H1 (cell line): ENCODE measurements around the gene HDDC3. TPM values are rescaled to one million over a fixed set of nuclear protein-coding genes. Genes with fewer than 3 reads are reported as not detected.

ENCODE experiments used
- CTCF ChIA-PET: fragments of 300-600 bp; sonication (Branson Sonifier 250); formaldehyde crosslinking; loops from one replicate; lab custom pipeline; 2021; ENCODE audit not compliant: partially characterized antibody; lab: Charles Lee
- POLR2A ChIA-PET: fragments of 300-600 bp; sonication (Branson Sonifier 250); formaldehyde crosslinking; loops from one replicate; lab custom pipeline; 2021; ENCODE audit warnings: inconsistent platforms; ENCODE audit not compliant: partially characterized antibody; lab: Charles Lee
- DNase-seq, 2 experiments: peaks; one replicate each; pipeline versions ENCODE4 v3.0.0 to v3.0.0-alpha.2; 2010 to 2022; ENCODE audit warnings: low spot score in 2 of 2, low read depth in 1 of 2, mixed read lengths in 1 of 2
- FAIRE-seq: peaks from 2 replicates; lab custom pipeline; 2011; peaks lifted over from hg19 to GRCh38; lab: Jason Lieb, UNC
- H2AFZ ChIP-seq: 2 replicates; pipeline ENCODE4 v1.8.1; 2012; ENCODE audit warnings: low read length, inconsistent platforms
- H2AK5ac ChIP-seq: 2 replicates; pipeline ENCODE4 v1.6.1; 2013; ENCODE audit warnings: low read depth, low read length
- H2BK120ac ChIP-seq: replicated peaks from 2 replicates; pipeline ENCODE3; 2013; ENCODE audit warnings: low read depth, low read length, inconsistent platforms
- H2BK12ac ChIP-seq: 2 replicates; pipeline ENCODE4 v1.6.1; 2013; ENCODE audit warnings: low read depth, low read length
- H2BK15ac ChIP-seq: 2 replicates; pipeline ENCODE4 v1.6.1; 2013; ENCODE audit warnings: low read length
- H2BK20ac ChIP-seq: 2 replicates; pipeline ENCODE4 v1.6.1; 2013; ENCODE audit warnings: low read length
- H2BK5ac ChIP-seq: 2 replicates; pipeline ENCODE4 v1.6.1; 2013; ENCODE audit warnings: low read depth, low read length
- H3K14ac ChIP-seq: 2 replicates; pipeline ENCODE4 v1.6.1; 2013; ENCODE audit warnings: inconsistent platforms; ENCODE audit not compliant: insufficient read length
- H3K18ac ChIP-seq: 2 replicates; pipeline ENCODE4 v1.6.1; 2013; ENCODE audit warnings: low read length; ENCODE audit errors: extremely low read depth
- H3K23ac ChIP-seq: 2 replicates; pipeline ENCODE4 v1.6.1; 2013; ENCODE audit warnings: inconsistent platforms; ENCODE audit not compliant: insufficient read length
- H3K23me2 ChIP-seq: 2 replicates; pipeline ENCODE4 v1.6.1; 2013; ENCODE audit warnings: low read depth, low read length
- H3K27ac ChIP-seq: 2 replicates; pipeline ENCODE4 v1.6.1; 2011; ENCODE audit warnings: low read depth, low read length, inconsistent platforms
- H3K27me3 ChIP-seq, 4 experiments: replicated peaks in 1 of 4; 1 replicate in 1 of 4; 2 replicates in 3 of 4; pipeline versions ENCODE4 v1.6.1 to v1.8.1; 2011 to 2013; ENCODE audit warnings: low read length in 3 of 4, mild to moderate bottlenecking in 3 of 4, inconsistent platforms in 2 of 4, mixed read lengths in 2 of 4, moderate library complexity in 1 of 4; ENCODE audit not compliant: control insufficient read depth in 3 of 4, insufficient read depth in 3 of 4; ENCODE audit errors: extremely low read depth in 1 of 4
- H3K36me3 ChIP-seq, 4 experiments: 2 replicates each; pipeline versions ENCODE4 v1.6.1 to v1.8.1; 2011 to 2013; ENCODE audit warnings: mild to moderate bottlenecking in 4 of 4, low read length in 3 of 4, moderate library complexity in 2 of 4, control low read depth in 1 of 4, inconsistent platforms in 1 of 4; ENCODE audit not compliant: insufficient read depth in 4 of 4, control insufficient read depth in 2 of 4
- H3K4ac ChIP-seq: replicated peaks from 2 replicates; pipeline ENCODE3; 2013; ENCODE audit warnings: low read length, low read depth, mixed read lengths, inconsistent platforms; ENCODE audit not compliant: insufficient read length
- H3K4me1 ChIP-seq, 4 experiments: replicated peaks in 1 of 4; 1 replicate in 1 of 4; 2 replicates in 3 of 4; pipeline versions ENCODE4 v1.6.1 to v1.8.1; 2011 to 2013; ENCODE audit warnings: low read length in 3 of 4, inconsistent platforms in 2 of 4, mixed read lengths in 1 of 4; ENCODE audit not compliant: insufficient read depth in 4 of 4, control insufficient read depth in 3 of 4
- H3K4me2 ChIP-seq, 2 experiments: 2 replicates each; pipeline versions ENCODE4 v1.6.1 to v1.8.1; 2011 to 2013; ENCODE audit warnings: low read depth in 2 of 2, low read length in 2 of 2, control low read depth in 1 of 2, inconsistent platforms in 1 of 2, mild to moderate bottlenecking in 1 of 2; ENCODE audit not compliant: insufficient read depth in 1 of 2
- H3K4me3 ChIP-seq, 4 experiments: fragments of 200-600, 300-600 bp in 1 of 4; sonication (generic), shearing (Covaris generic), sonication (Bioruptor Twin) in 1 of 4; 2 replicates each; pipeline versions ENCODE4 v1.5.1 to v1.8.1; 2011 to 2016; ENCODE audit warnings: low read length in 4 of 4, low read depth in 3 of 4, control low read depth in 2 of 4, inconsistent platforms in 2 of 4, mild to moderate bottlenecking in 2 of 4, mixed read lengths in 1 of 4, moderate library complexity in 1 of 4; ENCODE audit not compliant: insufficient read depth in 2 of 4; ENCODE audit errors: extremely low read depth in 1 of 4
- H3K56ac ChIP-seq: replicated peaks from 2 replicates; pipeline ENCODE3; 2013; ENCODE audit warnings: low read depth, mild to moderate bottlenecking, mixed read lengths, low read length, inconsistent platforms; ENCODE audit not compliant: insufficient read length
- H3K79me1 ChIP-seq: 2 replicates; pipeline ENCODE4 v1.6.1; 2013; ENCODE audit warnings: low read depth, low read length, control low read depth
- H3K79me2 ChIP-seq, 2 experiments: 2 replicates each; pipeline versions ENCODE4 v1.6.1 to v1.8.1; 2012 to 2013; ENCODE audit warnings: low read length in 2 of 2, mild to moderate bottlenecking in 2 of 2, inconsistent platforms in 1 of 2; ENCODE audit not compliant: insufficient read depth in 2 of 2, control insufficient read depth in 1 of 2
- H3K9ac ChIP-seq, 4 experiments: replicated peaks in 1 of 4; 1 replicate in 1 of 4; 2 replicates in 3 of 4; pipeline versions ENCODE4 v1.6.1 to v1.8.1; 2011 to 2013; ENCODE audit warnings: low read depth in 3 of 4, low read length in 3 of 4, control low read depth in 2 of 4, mild to moderate bottlenecking in 2 of 4, moderate library complexity in 2 of 4, inconsistent platforms in 1 of 4; ENCODE audit errors: extremely low read depth in 1 of 4
- H3K9me3 ChIP-seq, 2 experiments: 2 replicates each; pipeline versions ENCODE4 v1.6.1 to v1.8.1; 2012 to 2013; ENCODE audit warnings: mild to moderate bottlenecking in 2 of 2, moderate library complexity in 2 of 2, control low read depth in 1 of 2, inconsistent platforms in 1 of 2, low read depth in 1 of 2, low read length in 1 of 2, mixed read lengths in 1 of 2; ENCODE audit not compliant: insufficient read depth in 2 of 2
- H4K20me1 ChIP-seq, 2 experiments: replicated peaks in 1 of 2; 2 replicates each; pipeline versions ENCODE3 to v1.8.1; 2011 to 2013; ENCODE audit warnings: inconsistent platforms in 2 of 2, low read length in 2 of 2, mild to moderate bottlenecking in 1 of 2; ENCODE audit not compliant: insufficient read depth in 2 of 2, control insufficient read depth in 1 of 2
- H4K5ac ChIP-seq: 2 replicates; pipeline ENCODE4 v1.6.1; 2013; ENCODE audit warnings: low read length, low read depth, mixed read lengths, inconsistent platforms; ENCODE audit not compliant: insufficient read length
- H4K8ac ChIP-seq: 2 replicates; pipeline ENCODE4 v1.8.0; 2013; ENCODE audit warnings: mild to moderate bottlenecking, moderate library complexity, low read length, inconsistent platforms; ENCODE audit not compliant: insufficient read depth; ENCODE audit errors: extremely low read depth
- H4K91ac ChIP-seq: replicated peaks from 2 replicates; pipeline ENCODE3; 2013; ENCODE audit warnings: low read length, mixed read lengths, inconsistent platforms; ENCODE audit not compliant: insufficient read length
- NRF1 ChIP-seq: IDR thresholded peaks from 2 replicates; pipeline ENCODE4 v1.6.1; 2011; ENCODE audit warnings: mild to moderate bottlenecking, low read depth, low read length, improper control_type of control experiment
- POLR2AphosphoS5 ChIP-seq: IDR thresholded peaks from 2 replicates; pipeline ENCODE4 v1.6.1; 2011; ENCODE audit warnings: low read depth, low read length
- RNF2 ChIP-seq: fragments of 200-900, 300-1000 bp; sonication (generic); IDR thresholded peaks from 2 replicates; pipeline ENCODE4 v1.7.1; 2016; ENCODE audit warnings: borderline replicate concordance, low read depth, mild to moderate bottlenecking, antibody characterized with exemption, low read length; ENCODE audit not compliant: poor library complexity, severe bottlenecking; ENCODE audit errors: missing control alignments
- WGBS, 2 experiments: shearing (Covaris generic) in 1 of 2; methylation state at CpG; one replicate each; pipeline versions ENCODE4 v1.1.6 to v1.1.7; 2013 to 2015; ENCODE audit warnings: low lambda C conversion rate in 2 of 2, mixed read lengths in 2 of 2, inconsistent platforms in 1 of 2, low coverage in 1 of 2, missing lambda C conversion rate in 1 of 2; ENCODE audit not compliant: insufficient replicate concordance in 2 of 2, insufficient coverage in 1 of 2, insufficient read length in 1 of 2; ENCODE audit errors: extremely low coverage in 1 of 2, missing lambda C conversion rate in 1 of 2; 5-methylcytosine and 5-hydroxymethylcytosine counted together
- polyA plus RNA-seq, 7 experiments: library from polyadenylated mRNA; depleted of rRNA in 3 of 7; stranded (reverse) in 5 of 7; unstranded in 2 of 7; fragments of >200 nt in 5 of 7; fragments of 200-250 nt in 2 of 7; gene quantifications; 1 replicate in 5 of 7; 2 replicates in 1 of 7; 4 replicates in 1 of 7; pipeline versions ENCODE4 v1.2.1 to v1.2.3, GENCODE V29; 2011 to 2013; ENCODE audit warnings: missing spikeins in 2 of 7, mixed read lengths in 2 of 7
- total RNA-seq: library from RNA; stranded (reverse); fragmentation: NEBNext Ultra II Directional; extraction: Animal tissue kit (Norgen Biotek cat#: 25700); gene quantifications from 2 replicates; pipeline ENCODE4 v1.2.1, GENCODE V29; 2021

Gene HDDC3
- total and polyA plus RNA-seq, 2 of the 8 experiments (the other 6 are each of a cell fraction or from before 2014, with no cell fraction given): 16.3 to 16.5 TPM

DNA sequence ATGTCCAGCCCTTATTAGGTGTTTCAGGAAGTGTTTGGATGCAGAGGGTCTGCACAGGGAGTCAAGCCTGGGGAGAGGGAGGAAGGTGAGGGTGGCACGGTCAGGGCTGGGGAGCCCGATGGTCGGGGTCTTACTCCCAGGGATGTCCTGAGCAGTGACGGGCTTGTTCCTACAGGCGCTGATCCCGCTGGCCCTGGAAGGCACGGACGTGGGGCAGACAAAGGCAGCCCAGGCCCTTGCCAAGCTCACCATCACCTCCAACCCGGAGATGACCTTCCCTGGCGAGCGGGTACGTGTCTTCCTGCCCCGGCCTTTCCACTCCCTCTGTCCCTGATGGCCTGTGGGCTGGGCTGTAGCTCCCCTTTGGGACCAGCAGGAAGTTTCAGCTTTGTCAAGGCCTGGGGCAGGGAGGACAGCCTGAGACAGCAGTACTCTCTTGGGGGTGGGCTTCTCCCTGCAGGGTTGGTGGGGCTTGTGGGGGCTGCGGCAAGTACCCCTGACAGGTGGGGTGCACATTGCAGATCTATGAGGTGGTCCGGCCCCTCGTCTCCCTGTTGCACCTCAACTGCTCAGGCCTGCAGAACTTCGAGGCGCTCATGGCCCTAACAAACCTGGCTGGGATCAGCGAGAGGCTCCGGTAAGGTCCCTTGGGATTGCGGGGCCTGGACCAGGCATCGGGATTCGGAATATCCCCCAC lies 17.8 kb upstream of the HDDC3 start:
- TF ChIP-seq NRF1: no peak
- no peak for TF ChIP-seq POLR2AphosphoS5
- TF ChIP-seq RNF2: no peak
- H3K4me3 ChIP-seq: no peak overlapping the region
- no peak overlapping the region; the same call in 1 of the 2 replicates for H4K8ac ChIP-seq
- no peak overlapping the region for H4K5ac ChIP-seq
- peaks cover 0 to 1% (median 0%) of the 10 kb centered on the region in 4 experiments; a peak in 1 of 7 replicates for H3K4me1 ChIP-seq
- no peak overlapping the region for H2BK12ac ChIP-seq
- no peak overlapping the region for H2BK15ac ChIP-seq
- H3K36me3 ChIP-seq: peaks cover 8 to 63% (median 38%) of the 10 kb centered on the region in 4 experiments
- peaks cover 2% of the 10 kb centered on the region; the same call in 1 of the 2 replicates for H3K23me2 ChIP-seq
- H2AK5ac ChIP-seq: no peak overlapping the region
- no peak overlapping the region for H3K56ac ChIP-seq
- H3K27ac ChIP-seq: no peak overlapping the region
- no peak overlapping the region for H2BK120ac ChIP-seq
- no peak overlapping the region for H3K4me2 ChIP-seq
- no peak overlapping the region for H4K91ac ChIP-seq
- H3K79me1 ChIP-seq: no peaks in the 10 kb centered on the region; the same call in 1 of the 2 replicates
- CTCF ChIA-PET: interaction anchor here (1.6 to 19.2 kb wide), 2 partner anchors 11 to 83 kb away, joined by 4 to 306 read pairs; partner anchors contain the start of genes HDDC3 and UNC45A
- H3K9me3 ChIP-seq: no peaks in the 10 kb centered on the region
- H3K4ac ChIP-seq: no peak overlapping the region
- H2BK20ac ChIP-seq: no peak overlapping the region
- H3K9ac ChIP-seq: no peak overlapping the region
- no peak overlapping the region for H3K14ac ChIP-seq
- 0 out of 2 replicates have a peak overlapping the region, but pooled peaks have one; percentile 16 for H2BK5ac ChIP-seq
- H3K18ac ChIP-seq: no peak overlapping the region
- H3K27me3 ChIP-seq: no peaks in the 10 kb centered on the region
- H3K23ac ChIP-seq: no peak overlapping the region
- H3K79me2 ChIP-seq: no peaks in the 10 kb centered on the region
- FAIRE-seq: no peak
- H2AFZ ChIP-seq: no peak overlapping the region
- DNase-seq: no peak
- WGBS, 2 experiments: 96% methylated on average over 19 of the region's 23 CpGs; no CpG with 5 or more reads in 1 of the 2 experiments
- H4K20me1 ChIP-seq: peaks cover 0 to 4% of the 10 kb centered on the region in 2 experiments
- POLR2A ChIA-PET: interaction anchor here (1.2 kb wide), 1 partner anchor 10 kb away, joined by 3 read pairs; no protein-coding TSS in a partner anchor
